ENCODE measurements around the gene ZNF674. TPM values are rescaled to one million over a fixed set of nuclear protein-coding genes. Genes with fewer than 3 reads are reported as not detected.
"Not testable (repeated sequence)": the region's sequence is repeated elsewhere in the genome, so short reads cannot be mapped to it uniquely, and the experiment has no call there.

Gene ZNF674
- total RNA-seq, 1 donor from 2014 or later: 13.9 TPM

- DNase-seq: no peak
Observed at GRCh38 chrX:46463682-46464081, 81.5 kb downstream of the ZNF674 start.

- DNase-seq: no peak
Observed at GRCh38 chrX:46461660-46462191, 83.5 kb downstream of the ZNF674 start.

DNA sequence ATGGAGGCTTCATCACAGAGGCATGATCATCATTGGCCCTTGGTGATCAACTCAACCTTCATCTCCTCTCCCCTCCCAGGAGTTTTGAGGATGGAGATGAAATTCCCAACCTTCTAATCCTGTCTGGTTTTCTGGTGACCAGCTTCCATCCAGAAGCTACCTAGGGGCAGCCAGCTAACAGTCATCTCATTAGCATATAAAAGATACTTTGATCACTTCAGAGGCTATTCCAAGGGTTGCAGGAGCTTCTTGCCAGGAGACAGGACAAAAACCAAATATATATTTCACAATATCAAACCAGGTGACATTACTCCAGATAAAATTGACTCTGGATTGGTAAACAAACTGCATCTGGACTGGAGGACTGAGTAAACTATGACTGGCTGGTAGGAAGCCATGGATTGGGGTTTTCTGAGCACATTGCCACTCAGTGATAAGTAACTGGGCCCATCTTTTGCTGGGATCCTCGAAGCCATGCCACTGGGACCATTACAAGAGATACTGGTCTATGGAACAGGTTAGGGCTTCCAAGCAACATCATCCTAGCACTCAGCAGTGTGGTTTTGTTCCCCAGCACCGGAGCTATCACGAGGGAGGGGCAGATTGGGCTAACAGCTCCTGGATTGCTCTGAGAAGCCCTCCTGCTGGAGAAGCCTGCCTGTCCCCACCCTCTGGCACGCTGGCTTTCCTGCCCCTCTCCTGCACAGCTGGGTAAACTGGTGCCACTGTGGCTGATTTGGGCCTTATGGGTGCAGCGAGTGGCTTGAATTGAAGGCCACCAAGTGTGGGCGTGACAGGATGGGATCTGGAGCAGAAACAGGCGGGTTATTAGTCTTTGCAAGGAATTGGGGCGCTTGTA, 84.2 kb downstream of the ZNF674 start:
- DNase-seq: not testable (repeated sequence)

DNA sequence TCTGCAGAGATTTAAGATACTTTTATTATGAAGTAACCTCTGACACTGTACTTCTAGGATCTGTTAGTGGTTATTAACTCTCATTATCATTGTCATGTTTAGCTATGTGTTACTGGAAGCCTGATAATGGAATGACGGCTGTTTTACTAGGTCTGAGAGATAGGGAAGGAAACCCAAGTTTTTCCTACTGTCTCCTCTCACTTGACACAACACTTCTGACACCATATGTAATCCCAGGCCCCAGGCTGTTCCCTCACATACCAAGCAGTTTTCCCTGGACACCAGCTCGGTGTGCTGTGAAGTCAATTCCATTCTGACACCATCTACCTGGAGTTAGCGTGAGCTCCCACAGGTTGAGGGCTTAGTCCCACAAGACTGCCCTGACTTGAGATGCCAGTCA, 85.6 kb downstream of the ZNF674 start:
- no peak for DNase-seq

DNA sequence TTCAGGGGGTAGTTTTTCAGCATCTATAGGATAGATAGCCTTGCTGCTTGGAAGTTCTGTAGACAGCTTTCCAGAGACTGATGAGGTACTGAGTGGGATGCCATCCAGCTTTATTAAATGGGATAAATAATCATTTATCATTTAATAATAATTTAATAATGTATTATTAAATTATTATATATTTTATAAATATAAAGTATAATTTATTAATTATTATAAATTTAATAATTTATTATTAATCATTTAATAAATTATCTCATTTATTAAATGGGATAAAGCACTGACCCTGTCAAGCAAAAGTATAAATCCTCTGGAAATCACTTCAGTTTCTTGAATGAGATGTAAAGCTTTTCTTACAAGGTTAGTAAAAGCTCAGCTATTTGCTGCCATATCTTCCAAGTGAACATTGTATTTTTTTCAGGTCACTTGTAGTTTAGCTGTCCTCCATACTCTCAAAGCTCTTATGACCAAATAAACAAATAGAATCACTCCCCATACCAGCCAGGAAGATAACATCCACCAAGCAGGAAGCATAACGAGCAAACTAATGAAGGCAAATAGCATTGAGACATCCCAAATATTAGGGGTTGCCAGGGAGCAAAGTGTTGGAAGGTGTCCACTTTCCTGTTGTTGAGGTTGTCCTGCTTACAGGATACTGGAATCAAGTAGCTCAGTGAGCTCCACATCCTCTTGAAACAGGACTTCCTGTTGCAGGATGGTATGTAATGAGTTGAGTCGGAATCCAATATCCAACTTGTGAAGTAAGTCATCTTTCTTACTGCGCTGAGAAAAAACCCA, 88.9 kb downstream of the ZNF674 start:
- no peak for DNase-seq

Small RNA genes within 50 kb of the gene (small RNA-seq; reads per million reads assigned to genes)
- gene RF00017: not detected
- not detected for gene RNU6-50P

Other genes with a start within 250 kb of the ZNF674 start
- 6.7 TPM for gene CHST7, start 28.3 kb upstream of the ZNF674 start, total RNA-seq
- 26.2 TPM for gene SLC9A7, start 213.7 kb upstream of the ZNF674 start, total RNA-seq